HG03045 (cell line): ENCODE measurements around the gene RNU7-1.
A peak's percentile ranks its signal among the peaks of the same experiment; 100 is the strongest.

Experiments used
- ATAC-seq: cut with Tn5 transposase; IDR thresholded peaks from one replicate; pipeline ENCODE4 v1.9.1; 2021; ENCODE audit warnings: mild to moderate bottlenecking, moderate library complexity; ENCODE audit not compliant: unreplicated experiment

RNU7-1 gene

GRCh38 chr12:6952121-6952862 is 8.7 kb downstream of the RNU7-1 start:
- no peak for ATAC-seq

- ATAC-seq: no peak
These were observed 9.3 kb downstream of the RNU7-1 start for GRCh38 chr12:6952863-6953441.

GRCh38 chr12:6953442-6954315 is 10.1 kb downstream of the RNU7-1 start:
- ATAC-seq: peak; percentile 55

- ATAC-seq: no peak
These were observed 10.9 kb downstream of the RNU7-1 start for GRCh38 chr12:6954316-6955107.

GRCh38 chr12:6955108-6956020 is 11.7 kb downstream of the RNU7-1 start:
- no peak for ATAC-seq

GRCh38 chr12:6956021-6956727 is 12.6 kb downstream of the RNU7-1 start:
- ATAC-seq: no peak

- no peak for ATAC-seq
These were observed 13.6 kb downstream of the RNU7-1 start for GRCh38 chr12:6957151-6957701.

- ATAC-seq: no peak
These were observed 14.4 kb downstream of the RNU7-1 start for GRCh38 chr12:6957741-6958608.

- ATAC-seq: no peak
These were observed 15.0 kb downstream of the RNU7-1 start for GRCh38 chr12:6958609-6959057.

GRCh38 chr12:6959058-6959804 is 15.6 kb downstream of the RNU7-1 start:
- peak; percentile 39 for ATAC-seq

GRCh38 chr12:6959805-6960592 is 16.4 kb downstream of the RNU7-1 start:
- ATAC-seq: no peak

GRCh38 chr12:6960593-6961277 is 17.1 kb downstream of the RNU7-1 start:
- ATAC-seq: no peak

GRCh38 chr12:6961278-6961694 is 17.7 kb downstream of the RNU7-1 start:
- peak; percentile 20 for ATAC-seq

- peak; percentile 6 for ATAC-seq
These were observed 18.2 kb downstream of the RNU7-1 start for GRCh38 chr12:6961695-6962284.

GRCh38 chr12:6962285-6963015 is 18.8 kb downstream of the RNU7-1 start:
- no peak for ATAC-seq
